Hematopoietic multipotent progenitor cell (in vitro differentiated cells): ENCODE measurements around the gene SLC30A9. TPM values are rescaled to one million over a fixed set of nuclear protein-coding genes. Genes with fewer than 3 reads are reported as not detected.

Experiments
- DNase-seq, 3 donors: peaks; one replicate each; pipeline ENCODE4 v3.0.0-alpha.2; 2011 to 2015; ENCODE audit warnings: low read depth in 2 of 3, low spot score in 2 of 3
- total RNA-seq: library from RNA; depleted of rRNA; stranded (reverse); fragments of >200 nt; gene quantifications from one replicate; pipeline ENCODE4 v1.2.3, GENCODE V29; 2012

SLC30A9 gene
- total RNA-seq, 1 donor = 46.0 TPM

GRCh38 chr4:42132099-42132498 is 141.8 kb downstream of the SLC30A9 start:
- no peak for DNase-seq

GRCh38 chr4:42133006-42133405 is 142.7 kb downstream of the SLC30A9 start:
- DNase-seq = no peak

GRCh38 chr4:42136371-42136770 is 146.0 kb downstream of the SLC30A9 start:
- DNase-seq = no peak

Other genes starting within 250 kb of the SLC30A9 start
- not detected for gene PHOX2B, start 241.8 kb upstream of the SLC30A9 start, total RNA-seq
- 36.4 TPM for gene TMEM33, start 55.1 kb upstream of the SLC30A9 start, total RNA-seq
- gene DCAF4L1, start 8.8 kb upstream of the SLC30A9 start, total RNA-seq = under 0.01 TPM
- 7.8 TPM for gene BEND4, start 162.1 kb downstream of the SLC30A9 start, total RNA-seq